Keratinocyte (primary cell): ENCODE measurements around the gene PTCHD1. TPM values are rescaled to one million over a fixed set of nuclear protein-coding genes. Genes with fewer than 3 reads are reported as not detected.

ENCODE experiments used
- DNase-seq: peaks from one replicate; pipeline ENCODE4 v3.0.0-alpha.2; 2011; ENCODE audit warnings: low read depth, missing footprints, low spot score
- FAIRE-seq: peaks from 2 replicates; lab custom pipeline; 2011; peaks lifted over from hg19 to GRCh38; lab: Jason Lieb, UNC
- H2AFZ ChIP-seq: 2 replicates; pipeline ENCODE4 v1.6.0; 2012; ENCODE audit warnings: low read length, control low read depth, inconsistent platforms; ENCODE audit not compliant: control insufficient read depth
- H3K27ac ChIP-seq: 2 replicates; pipeline ENCODE4 v1.5.1; 2011; ENCODE audit warnings: low read length; ENCODE audit not compliant: control insufficient read depth, insufficient read depth
- H3K27me3 ChIP-seq: 3 replicates; pipeline ENCODE4 v1.6.0; 2011; ENCODE audit warnings: low read length; ENCODE audit not compliant: control insufficient read depth, insufficient read depth; ENCODE audit errors: extremely low read depth
- H3K36me3 ChIP-seq, 2 experiments: 2 replicates in 1 of 2; 3 replicates in 1 of 2; pipeline ENCODE4 v1.5.1; 2011; ENCODE audit warnings: low read length in 2 of 2, mild to moderate bottlenecking in 1 of 2; ENCODE audit not compliant: control insufficient read depth in 2 of 2, insufficient read depth in 2 of 2; ENCODE audit errors: extremely low read depth in 1 of 2
- H3K4me1 ChIP-seq: 3 replicates; pipeline ENCODE4 v1.5.1; 2011; ENCODE audit warnings: low read length; ENCODE audit not compliant: control insufficient read depth, insufficient read depth; ENCODE audit errors: extremely low read depth
- H3K4me2 ChIP-seq: 3 replicates; pipeline ENCODE4 v1.6.0; 2011; ENCODE audit warnings: low read depth, low read length; ENCODE audit not compliant: control insufficient read depth, insufficient read depth; ENCODE audit errors: extremely low read depth
- H3K4me3 ChIP-seq, 3 experiments: fragments of 200-600 bp in 1 of 3; sonication (generic) in 1 of 3; 2 replicates in 2 of 3; 3 replicates in 1 of 3; pipeline ENCODE4 v1.5.1; 2011 to 2016; ENCODE audit warnings: low read length in 3 of 3, mild to moderate bottlenecking in 3 of 3, control low read depth in 2 of 3, inconsistent platforms in 1 of 3, low read depth in 1 of 3, mixed read lengths in 1 of 3, mixed run types in 1 of 3, moderate library complexity in 1 of 3; ENCODE audit not compliant: control insufficient read depth in 2 of 3, insufficient read depth in 2 of 3; ENCODE audit errors: extremely low read depth in 1 of 3
- H3K79me2 ChIP-seq: 2 replicates; pipeline ENCODE4 v1.6.0; 2012; ENCODE audit warnings: low read length; ENCODE audit not compliant: control insufficient read depth, insufficient read depth
- H3K9ac ChIP-seq: 3 replicates; pipeline ENCODE4 v1.6.0; 2011; ENCODE audit warnings: low read length; ENCODE audit not compliant: control insufficient read depth, insufficient read depth; ENCODE audit errors: extremely low read depth
- H3K9me1 ChIP-seq: 3 replicates; pipeline ENCODE4 v1.6.0; 2011; ENCODE audit warnings: low read length; ENCODE audit not compliant: control insufficient read depth, insufficient read depth; ENCODE audit errors: extremely low read depth
- H3K9me3 ChIP-seq: 2 replicates; pipeline ENCODE4 v1.5.1; 2012; ENCODE audit warnings: low read depth, low read length; ENCODE audit not compliant: control insufficient read depth
- H4K20me1 ChIP-seq: 3 replicates; pipeline ENCODE4 v1.6.0; 2011; ENCODE audit warnings: low read length; ENCODE audit not compliant: control insufficient read depth, insufficient read depth; ENCODE audit errors: extremely low read depth
- CTCF ChIP-seq, 3 experiments: IDR thresholded peaks in 1 of 3; conservative IDR thresholded peaks in 1 of 3; optimal IDR thresholded peaks in 1 of 3; 2 replicates in 2 of 3; 3 replicates in 1 of 3; pipeline versions ENCODE3 to v1.5.1; 2011; ENCODE audit warnings: low read length in 3 of 3, mild to moderate bottlenecking in 3 of 3, moderate library complexity in 2 of 3, control low read depth in 1 of 3, inconsistent platforms in 1 of 3; ENCODE audit not compliant: insufficient read depth in 2 of 3; ENCODE audit errors: extremely low read depth in 1 of 3
- EZH2 ChIP-seq: IDR thresholded peaks from one replicate; pipeline ENCODE4 v1.6.1; 2012; ENCODE audit warnings: inconsistent platforms, mild to moderate bottlenecking, low read length, moderate library complexity
- dilution Hi-C: fragments of 300-500 bp; cut with MboI; formaldehyde crosslinking; loops from one replicate; pipeline ENCODE4 v1.7.0; 2020; ENCODE audit warnings: low sequenced_read_pairs; ENCODE audit not compliant: extremely low pct_ligation_motif_present
- polyA plus RNA-seq, 5 experiments: library from polyadenylated mRNA; depleted of rRNA in 3 of 5; stranded (reverse) in 3 of 5; stranded (forward) in 1 of 5; unstranded in 1 of 5; fragments of >200 nt; gene quantifications; 1 replicate in 1 of 5; 2 replicates in 3 of 5; 3 replicates in 1 of 5; pipeline versions ENCODE4 v1.2.1 to v1.2.3, GENCODE V29; 2011 to 2012; ENCODE audit warnings: missing spikeins in 2 of 5, low read depth in 1 of 5, low replicate concordance in 1 of 5

The PTCHD1 gene
- polyA plus RNA-seq, 1 donor (not counting 4 experiments of a cell fraction or from before 2014, with no cell fraction given): not detected

- TF ChIP-seq EZH2 (no peak), CTCF (optimal IDR thresholded peaks at IDR 0.05 in 1 of 3, IDR thresholded peaks at IDR 0.05 in 1 of 3, conservative IDR thresholded peaks at IDR 0.05 in 1 of 3; ENCODE audit: extremely low read depth in 1 of 3, insufficient read depth in 2 of 3, low read length in 3 of 3) (no peak)
- H3K4me2 ChIP-seq: no peak overlapping the region
- no peaks in the 10 kb centered on the region for H3K9me1 ChIP-seq
- H3K27me3 ChIP-seq: no peaks in the 10 kb centered on the region
- H3K4me1 ChIP-seq: no peaks in the 10 kb centered on the region
- H3K27ac ChIP-seq: no peak overlapping the region
- no peaks in the 10 kb centered on the region for H3K79me2 ChIP-seq
- FAIRE-seq: no peak
- dilution Hi-C loops: no loop called here
- H3K4me3 ChIP-seq: no peak overlapping the region
- no peaks in the 10 kb centered on the region for H3K36me3 ChIP-seq
- no peak overlapping the region for H2AFZ ChIP-seq
- H4K20me1 ChIP-seq: no peaks in the 10 kb centered on the region
- no peak for DNase-seq
- H3K9me3 ChIP-seq: no peaks in the 10 kb centered on the region
- no peak overlapping the region for H3K9ac ChIP-seq
Measured at GRCh38 chrX:23435108-23435507, 100.5 kb downstream of the PTCHD1 start.

DNA sequence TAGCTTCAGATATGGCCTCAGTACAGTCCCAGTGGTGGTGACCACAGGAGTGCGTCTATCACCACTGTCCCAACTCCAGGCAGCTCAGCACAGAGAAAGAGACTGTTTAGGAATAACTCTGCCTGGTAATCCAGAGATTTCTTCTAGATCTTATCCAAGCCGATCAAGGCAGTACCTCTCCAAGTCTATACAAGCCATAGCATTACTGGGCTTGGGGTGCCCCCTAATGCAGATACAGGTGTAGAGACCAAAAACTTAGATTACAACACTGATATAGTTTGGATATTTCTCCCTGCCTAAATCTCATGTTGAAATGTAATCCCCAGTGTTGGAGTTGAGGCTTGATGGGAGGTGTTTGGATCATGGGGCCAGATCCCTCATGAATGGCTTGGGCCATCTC is 100.9 kb downstream of the PTCHD1 start:
- Histone ChIP-seq H3K9ac (no peak overlapping the region), H3K79me2 (no peaks in the 10 kb centered on the region), H3K4me3 (no peak overlapping the region), H3K36me3 (no peaks in the 10 kb centered on the region), H4K20me1 (no peaks in the 10 kb centered on the region), H3K27me3 (no peaks in the 10 kb centered on the region), H3K9me3 (no peaks in the 10 kb centered on the region), H3K4me1 (no peaks in the 10 kb centered on the region), H3K9me1 (no peaks in the 10 kb centered on the region), H3K4me2 (no peak overlapping the region), H2AFZ (no peak overlapping the region), H3K27ac (no peak overlapping the region)
- no peak for DNase-seq
- dilution Hi-C loops: no loop called here
- FAIRE-seq: no peak
- TF ChIP-seq EZH2 (no peak), CTCF (optimal IDR thresholded peaks at IDR 0.05 in 1 of 3, IDR thresholded peaks at IDR 0.05 in 1 of 3, conservative IDR thresholded peaks at IDR 0.05 in 1 of 3; ENCODE audit: extremely low read depth in 1 of 3, insufficient read depth in 2 of 3, low read length in 3 of 3) (no peak)
